ENCODE results near the gene OR6J1. TPM values are rescaled to one million over a fixed set of nuclear protein-coding genes. Genes with fewer than 3 reads are reported as not detected.
"Not testable (repeated sequence)": the region's sequence is repeated elsewhere in the genome, so short reads cannot be mapped to it uniquely, and the experiment has no call there.

The OR6J1 gene
- total RNA-seq, 1 donor from 2014 or later, result not detected

DNA sequence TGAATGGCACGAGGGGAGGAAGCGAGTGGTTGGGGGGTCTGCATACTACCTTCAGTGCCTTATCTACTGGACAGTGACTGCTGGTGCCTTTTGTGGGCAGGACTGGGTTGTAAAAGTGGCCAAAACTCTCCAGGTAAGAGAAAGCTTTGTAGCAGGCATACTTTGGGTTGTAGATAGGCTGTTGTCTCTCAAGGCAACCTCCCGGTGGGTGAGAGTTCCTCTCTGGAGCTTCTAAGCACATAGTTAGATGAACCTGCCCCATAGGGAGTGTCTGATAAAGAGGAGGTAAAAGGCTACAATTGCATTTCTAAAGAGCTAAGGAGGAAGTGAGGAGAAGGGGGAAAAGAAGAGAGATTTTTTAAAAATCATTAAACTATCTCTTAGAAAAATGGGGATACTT, 51.0 kb downstream of the OR6J1 start:
- DNase-seq, result no peak
- no peak for ATAC-seq (ENCODE audit: poor library complexity)
- intact Hi-C loops (cut with DNase I), result no loop called here

DNA sequence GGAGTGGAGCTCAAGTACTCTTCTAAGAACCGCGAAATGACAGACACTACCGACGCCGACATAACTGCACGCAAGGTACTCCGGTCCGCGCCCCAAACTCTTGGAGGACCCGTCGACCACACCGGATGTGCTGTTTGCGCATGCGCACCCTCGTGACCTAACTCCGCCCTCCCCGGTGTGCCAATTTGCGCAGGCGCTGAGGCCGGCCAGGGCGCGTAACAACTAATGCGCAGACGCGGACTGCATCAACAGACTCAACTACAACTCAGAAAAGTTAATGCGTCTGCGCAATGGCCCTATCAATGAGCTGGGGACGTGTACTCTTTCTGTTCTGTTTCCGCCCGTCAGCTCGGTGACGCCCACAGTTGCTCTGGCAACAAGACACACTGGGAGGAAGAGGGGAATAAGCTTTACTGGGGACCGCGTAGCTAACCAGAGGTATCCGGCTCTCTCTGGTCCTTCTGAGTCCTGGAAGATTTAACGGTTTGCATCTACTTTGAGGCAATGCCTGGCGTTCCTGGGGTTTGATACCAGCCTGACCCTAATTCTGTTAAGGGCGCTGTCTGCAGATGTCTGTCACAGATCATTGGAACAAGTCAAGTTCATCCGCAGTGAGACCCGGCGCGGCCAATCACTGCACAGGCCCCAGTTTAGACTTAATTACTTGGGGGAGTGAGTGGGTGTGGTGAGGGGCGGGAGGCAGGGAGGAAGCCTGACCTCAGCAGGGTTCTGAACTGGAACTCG, 54.9 kb downstream of the OR6J1 start, which contains the start of gene DAD1:
TSS of gene DAD1 (minus strand) at position 129 of the 744 bp plus-strand sequence. CDS start at position 62, 67 bp downstream.
- peak; percentile 99 for ATAC-seq (ENCODE audit: poor library complexity)
- DNase-seq, result peak; percentile 99
- intact Hi-C loops (cut with DNase I), result no loop called here

DNA sequence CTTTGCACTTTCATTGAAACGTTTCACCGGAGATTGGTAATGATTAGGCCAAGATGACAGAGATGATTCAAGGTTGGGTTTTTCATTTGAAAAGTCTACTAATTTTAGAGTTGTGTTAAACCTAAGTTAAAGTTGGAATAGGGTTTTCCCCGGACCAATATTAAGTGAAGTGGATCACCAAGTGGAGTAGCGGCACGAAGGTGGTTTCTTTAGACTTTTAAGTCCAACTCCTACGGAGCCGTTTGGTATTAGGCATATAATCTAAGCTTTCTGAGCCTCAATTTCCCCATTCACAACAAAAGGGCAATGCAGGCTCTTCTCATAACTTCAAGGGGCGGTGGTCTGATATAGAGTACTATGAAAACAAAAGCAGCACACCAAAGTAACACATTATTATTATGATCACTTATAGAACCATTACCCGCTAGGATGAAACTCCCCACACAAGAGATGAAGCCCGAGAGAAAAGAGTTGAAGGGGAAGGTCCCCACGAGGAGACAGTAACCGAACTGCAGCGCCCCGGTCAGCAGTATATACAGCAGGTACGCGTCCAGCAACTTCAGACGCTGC, 55.5 kb downstream of the OR6J1 start:
- intact Hi-C loops (cut with DNase I), result no loop called here
- DNase-seq (no peak), ATAC-seq (ENCODE audit: poor library complexity) (no peak)

DNA sequence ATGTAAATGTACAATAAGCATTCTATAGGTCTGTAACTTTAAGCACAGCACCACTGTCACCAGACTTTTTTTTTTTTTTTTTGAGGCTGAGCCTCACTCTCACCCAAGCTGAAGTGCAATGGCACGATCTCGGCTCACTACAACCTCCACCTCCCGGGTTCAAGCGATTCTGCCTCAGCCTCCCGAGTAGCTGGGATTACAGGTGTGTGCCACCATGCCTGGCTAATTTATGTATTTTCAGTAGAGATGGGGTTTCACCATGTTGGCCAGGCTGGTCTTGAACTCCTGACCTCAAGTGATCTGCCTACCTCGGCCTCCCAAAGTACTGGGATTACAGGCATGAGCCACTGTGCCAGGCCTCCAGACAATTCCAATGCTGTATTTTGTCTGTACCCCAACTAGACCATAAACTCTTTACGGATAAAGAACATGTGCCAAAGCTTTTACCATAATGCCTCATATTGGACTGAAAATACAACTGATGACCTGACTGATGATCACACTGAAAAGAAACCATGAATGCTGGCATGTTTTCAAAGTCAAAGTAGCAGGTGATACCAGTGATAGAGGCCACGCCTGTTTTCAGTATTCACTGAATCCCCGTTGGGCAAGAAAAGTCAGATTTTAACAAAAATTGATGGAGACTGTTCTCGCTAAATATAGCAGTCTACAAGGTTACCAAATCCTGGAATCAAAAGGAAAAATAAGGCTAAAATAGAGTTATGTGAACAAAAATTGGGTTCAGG, 56.3 kb downstream of the OR6J1 start:
- DNase-seq; ATAC-seq (ENCODE audit: poor library complexity); intact Hi-C loops (cut with DNase I): not testable (repeated sequence)

DNA sequence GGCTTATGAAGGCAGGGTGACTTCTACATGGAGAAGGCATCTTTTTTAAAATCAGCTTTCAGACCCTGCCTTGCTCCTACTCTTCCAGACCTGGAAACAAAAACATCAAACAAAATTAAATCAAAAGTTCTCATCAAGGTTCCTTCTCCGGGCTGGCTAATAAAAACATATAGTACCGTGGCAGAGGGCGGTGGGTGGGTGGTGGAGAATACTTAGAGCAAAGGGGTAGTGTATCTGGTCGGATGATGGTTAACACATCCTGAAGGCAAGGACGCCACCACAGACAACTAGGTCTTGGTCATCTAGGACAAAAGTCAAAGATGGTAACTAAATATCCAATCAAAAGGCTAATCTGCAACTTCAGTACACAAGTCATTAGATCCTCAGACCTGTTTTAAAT, 56.9 kb downstream of the OR6J1 start:
- intact Hi-C loops (cut with DNase I), result no loop called here
- DNase-seq (no peak), ATAC-seq (ENCODE audit: poor library complexity) (no peak)

DNA sequence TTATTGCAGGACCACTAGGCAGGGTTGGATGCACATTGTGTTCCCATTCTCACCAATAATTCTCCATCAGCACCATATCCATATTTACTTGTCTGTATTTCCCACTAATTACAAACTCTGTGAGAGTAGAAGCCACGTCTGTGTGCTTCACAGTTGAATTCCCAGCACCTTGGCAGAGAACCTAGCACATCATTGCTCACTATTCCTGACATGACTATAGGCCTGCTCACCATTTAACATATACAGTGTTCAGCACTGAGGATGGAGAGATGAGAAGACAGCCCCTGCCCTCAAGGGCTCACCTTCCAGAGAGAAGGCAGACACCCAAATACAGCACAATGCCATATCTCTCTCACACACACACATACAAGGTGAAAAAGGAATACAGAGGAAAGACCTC, 60.2 kb downstream of the OR6J1 start:
- intact Hi-C loops (cut with DNase I), result no loop called here
- no peak for DNase-seq

More for the DNA sequence above, 60.2 kb downstream of the OR6J1 start:
- no peak for ATAC-seq (ENCODE audit: poor library complexity)

Other genes starting within 250 kb of the OR6J1 start
- gene DAD1, start 55.1 kb downstream of the OR6J1 start, total RNA-seq, result 124 TPM
- gene ABHD4, start 46.1 kb downstream of the OR6J1 start, total RNA-seq, result 19.7 TPM
- 164 TPM for gene OXA1L, start 122.3 kb upstream of the OR6J1 start, total RNA-seq
- 4.6 TPM for gene SLC7A7, start 171.1 kb upstream of the OR6J1 start, total RNA-seq
- 110 TPM for gene MRPL52, start 185.5 kb upstream of the OR6J1 start, total RNA-seq
- gene MMP14, start 192.2 kb upstream of the OR6J1 start, total RNA-seq, result 22.5 TPM
- 50.8 TPM for gene LRP10, start 227.4 kb upstream of the OR6J1 start, total RNA-seq
- gene REM2, start 238.9 kb upstream of the OR6J1 start, total RNA-seq, result not detected

Measured in Right ventricle myocardium superior (tissue), 1 donor.